HG03135 (cell line): ENCODE results near the gene EGLN3.

Experiments
- ATAC-seq: cut with Tn5 transposase; IDR thresholded peaks from one replicate; pipeline ENCODE4 v1.9.1; 2021; ENCODE audit warnings: mild to moderate bottlenecking, moderate library complexity; ENCODE audit not compliant: unreplicated experiment

Gene EGLN3

GRCh38 chr14:33880330-33880729, 70.5 kb downstream of the EGLN3 start:
- ATAC-seq = no peak

GRCh38 chr14:33879684-33880286, 71.1 kb downstream of the EGLN3 start:
- ATAC-seq = no peak

GRCh38 chr14:33876274-33876673, 74.6 kb downstream of the EGLN3 start:
- ATAC-seq = no peak
